Caco-2 (cell line): Measurements from ENCODE around the gene GRK5. TPM values are rescaled to one million over a fixed set of nuclear protein-coding genes. Genes with fewer than 3 reads are reported as not detected.
"Not testable (repeated sequence)": the region's sequence is repeated elsewhere in the genome, so short reads cannot be mapped to it uniquely, and the experiment has no call there.

Experiments used
- BruUV-seq: library from RNA; stranded (reverse); fragments of 400-500 nt; replicated peaks from 2 replicates; lab custom pipeline; 2021; lab: Mats Ljungman, UMichigan
- CTCF ChIA-PET: fragments of 300-600 bp; sonication (Branson Sonifier 250); formaldehyde crosslinking; loops from one replicate; lab custom pipeline; 2022; ENCODE audit warnings: antibody characterized with exemption; lab: Charles Lee
- POLR2A ChIA-PET: fragments of 300-600 bp; sonication (Branson Sonifier 250); formaldehyde crosslinking; loops from one replicate; lab custom pipeline; 2022; ENCODE audit warnings: antibody characterized with exemption; lab: Charles Lee
- DNase-seq, 2 experiments: peaks; one replicate each; pipeline versions ENCODE4 v3.0.0 to v3.0.0-alpha.2; 2020 to 2022
- H3K27me3 ChIP-seq: replicated peaks from 2 replicates; pipeline ENCODE4 v1.6.0; 2011; ENCODE audit warnings: low read length; ENCODE audit not compliant: control insufficient read depth, insufficient read depth
- H3K36me3 ChIP-seq: 2 replicates; pipeline ENCODE4 v1.5.1; 2011; ENCODE audit warnings: low read length; ENCODE audit not compliant: control insufficient read depth, insufficient read depth
- H3K4me1 ChIP-seq: fragments of 250-450 bp; sonication (Bioruptor Pico); 2 replicates; pipeline ENCODE4 v1.5.1; 2020; ENCODE audit warnings: mild to moderate bottlenecking
- H3K4me3 ChIP-seq: 2 replicates; pipeline ENCODE4 v1.5.1; 2011; ENCODE audit warnings: low read depth, mild to moderate bottlenecking, control low read depth, low read length
- H3K9me3 ChIP-seq: fragments of 250-450 bp; sonication (Bioruptor Pico); 2 replicates; pipeline ENCODE4 v1.5.1; 2020; ENCODE audit warnings: mild to moderate bottlenecking, moderate library complexity
- H3K27ac Mint-ChIP-seq: one replicate; pipeline ENCODE4 v1.8.0; 2022; ENCODE audit warnings: mixed read lengths; ENCODE audit not compliant: unreplicated experiment
- H3K27me3 Mint-ChIP-seq: one replicate; pipeline ENCODE4 v1.8.0; 2022; ENCODE audit warnings: mixed read lengths; ENCODE audit not compliant: insufficient read depth, unreplicated experiment
- H3K36me3 Mint-ChIP-seq: one replicate; pipeline ENCODE4 v1.8.0; 2022; ENCODE audit warnings: mild to moderate bottlenecking, mixed read lengths; ENCODE audit not compliant: insufficient read depth, unreplicated experiment
- H3K4me1 Mint-ChIP-seq: one replicate; pipeline ENCODE4 v1.8.0; 2022; ENCODE audit warnings: low read depth, mixed read lengths; ENCODE audit not compliant: unreplicated experiment
- H3K4me3 Mint-ChIP-seq: one replicate; pipeline ENCODE4 v1.8.0; 2022; ENCODE audit warnings: mild to moderate bottlenecking, moderate library complexity, mixed read lengths; ENCODE audit not compliant: unreplicated experiment
- H3K9me3 Mint-ChIP-seq: one replicate; pipeline ENCODE4 v1.8.0; 2022; ENCODE audit warnings: mixed read lengths; ENCODE audit not compliant: unreplicated experiment
- CTCF ChIP-seq, 2 experiments: fragments of 200-600 bp in 1 of 2; IDR thresholded peaks; 1 replicate in 1 of 2; 2 replicates in 1 of 2; pipeline versions ENCODE4 v1.5.1 to v1.8.0; 2011 to 2022; ENCODE audit warnings: antibody characterized with exemption in 1 of 2, control low read depth in 1 of 2, inconsistent platforms in 1 of 2, low read depth in 1 of 2, low read length in 1 of 2, mild to moderate bottlenecking in 1 of 2, moderate library complexity in 1 of 2; ENCODE audit not compliant: insufficient read depth in 1 of 2, severe bottlenecking in 1 of 2, unreplicated experiment in 1 of 2
- intact Hi-C: fragments of 100-400 bp; cut with micrococcal nuclease; formaldehyde crosslinking; loops from one replicate; pipeline ENCODE4 v1.10.0; 2022; ENCODE audit not compliant: unreplicated experiment
- total RNA-seq: library from RNA; stranded (reverse); gene quantifications from 2 replicates; pipeline ENCODE4 v1.2.3, GENCODE V29; 2022

GRK5 gene
- total RNA-seq, 1 experiment from 2014 or later = 7.7 TPM

- Mint-ChIP-seq H3K4me3 (no peak overlapping the region), H3K4me1 (peaks cover 7% of the 10 kb centered on the region), H3K27me3 (no peaks in the 10 kb centered on the region), H3K27ac (no peak overlapping the region), H3K9me3 (peaks cover 12% of the 10 kb centered on the region), H3K36me3 (no peaks in the 10 kb centered on the region)
- H3K4me1 ChIP-seq = peaks cover 12% of the 10 kb centered on the region
- no peak for DNase-seq
- ChIA-PET POLR2A (no interaction called here), CTCF (no interaction called here)
- no peaks in the 10 kb centered on the region for H3K27me3 ChIP-seq
- H3K4me3 ChIP-seq = no peak overlapping the region
- TF ChIP-seq CTCF (IDR thresholded peaks at IDR 0.05; ENCODE audit: insufficient read depth in 1 of 2, low read depth in 1 of 2, low read length in 1 of 2, severe bottlenecking in 1 of 2, unreplicated experiment in 1 of 2) = no peak
- no peaks in the 10 kb centered on the region for H3K36me3 ChIP-seq
- H3K9me3 ChIP-seq = no peaks in the 10 kb centered on the region
- BruUV-seq = no TSS peak
- intact Hi-C loops = no loop called here
Measured at GRCh38 chr10:119231654-119232053, 24.3 kb downstream of the GRK5 start.

- peaks cover 12% of the 10 kb centered on the region for H3K9me3 Mint-ChIP-seq
- H3K9me3 ChIP-seq, H3K4me3 ChIP-seq, H3K27me3 Mint-ChIP-seq, intact Hi-C loops, H3K27ac Mint-ChIP-seq, POLR2A ChIA-PET, H3K36me3 ChIP-seq, H3K36me3 Mint-ChIP-seq, CTCF ChIA-PET, H3K4me3 Mint-ChIP-seq, H3K27me3 ChIP-seq, DNase-seq, BruUV-seq: not testable (repeated sequence)
- H3K4me1 ChIP-seq = peaks cover 19% of the 10 kb centered on the region
- peaks cover 14% of the 10 kb centered on the region for H3K4me1 Mint-ChIP-seq
Measured at GRCh38 chr10:119232439-119232838, 25.1 kb downstream of the GRK5 start.

DNA sequence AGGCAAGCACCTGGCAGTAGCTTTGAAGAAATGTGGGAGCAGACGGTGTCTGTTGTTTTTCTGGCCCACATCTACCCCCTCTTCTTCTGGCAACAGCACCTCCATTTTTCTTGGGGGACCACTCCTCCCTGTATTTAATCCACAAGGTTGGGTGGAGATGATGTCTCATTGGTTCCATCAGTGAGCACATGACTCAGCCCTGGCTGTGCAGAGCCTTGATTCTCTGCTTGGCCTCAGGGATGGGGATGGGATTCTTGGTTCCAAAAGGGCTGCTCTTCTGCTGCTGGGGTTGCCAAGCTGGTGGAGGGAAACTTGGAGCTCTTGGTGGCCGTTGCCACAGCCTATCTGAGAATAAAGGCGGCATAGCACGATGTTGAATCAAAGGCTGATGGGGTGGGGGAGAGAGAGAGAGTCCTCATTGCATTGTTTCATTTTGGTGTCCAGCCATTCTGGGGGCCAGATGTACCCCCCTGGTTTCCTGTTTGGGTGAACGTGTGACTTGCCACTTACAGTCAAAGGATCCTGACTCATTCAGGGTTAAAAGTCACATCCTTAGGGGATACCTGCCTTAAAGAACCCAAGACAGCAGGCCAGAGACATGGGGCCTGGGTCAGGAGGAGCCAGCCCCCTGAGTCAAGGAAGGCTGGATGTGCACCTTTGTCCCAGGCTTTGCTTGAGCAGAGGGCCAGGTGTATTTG, 25.9 kb downstream of the GRK5 start:
- Histone ChIP-seq H3K36me3 (no peaks in the 10 kb centered on the region), H3K4me3 (no peak overlapping the region), H3K4me1 (peaks cover 23% of the 10 kb centered on the region), H3K9me3 (no peaks in the 10 kb centered on the region), H3K27me3 (no peaks in the 10 kb centered on the region)
- ChIA-PET POLR2A (no interaction called here), CTCF (no interaction called here)
- no TSS peak for BruUV-seq
- DNase-seq = no peak
- no peak overlapping the region for H3K27ac Mint-ChIP-seq
- H3K9me3 Mint-ChIP-seq = peaks cover 12% of the 10 kb centered on the region
- no peak for TF ChIP-seq CTCF (IDR thresholded peaks at IDR 0.05; ENCODE audit: insufficient read depth in 1 of 2, low read depth in 1 of 2, low read length in 1 of 2, severe bottlenecking in 1 of 2, unreplicated experiment in 1 of 2)
- no peaks in the 10 kb centered on the region for H3K36me3 Mint-ChIP-seq
- peaks cover 23% of the 10 kb centered on the region for H3K4me1 Mint-ChIP-seq
- H3K27me3 Mint-ChIP-seq = no peaks in the 10 kb centered on the region
- no peak overlapping the region for H3K4me3 Mint-ChIP-seq
- intact Hi-C loops = no loop called here
